K562 (cell line): ENCODE measurements around the gene LPAR3. TPM values are rescaled to one million over a fixed set of nuclear protein-coding genes. Genes with fewer than 3 reads are reported as not detected.

ENCODE experiments used
- BACH1 ChIP-seq: fragments of 200-800 bp; sonication (Bioruptor generic); IDR thresholded peaks from 2 replicates; pipeline ENCODE4 v1.6.1; 2016; ENCODE audit warnings: missing genetic modification characterization, missing compliant biosample characterization
- BCL6 ChIP-seq: fragments of 250-450 bp; sonication (Bioruptor Pico); IDR thresholded peaks from 2 replicates; pipeline ENCODE4 v1.4.0; 2020
- CC2D1A ChIP-seq: fragments of 450-650 bp; IDR thresholded peaks from 2 replicates; pipeline ENCODE4 v1.6.1; 2017; ENCODE audit warnings: mild to moderate bottlenecking
- ELF2 ChIP-seq: fragments of 250-450 bp; sonication (Bioruptor Pico); IDR thresholded peaks from 2 replicates; pipeline ENCODE4 v1.5.0; 2021; ENCODE audit warnings: mild to moderate bottlenecking
- ETV1 ChIP-seq: fragments of 450-650 bp; conservative IDR thresholded peaks from 2 replicates; pipeline ENCODE4 v1.6.1; 2016; ENCODE audit warnings: missing genetic modification characterization, control low read depth, low read depth, missing compliant biosample characterization
- GATA2 ChIP-seq: sonication (generic); formaldehyde crosslinking; IDR thresholded peaks from 2 replicates; pipeline ENCODE4 v1.4.0; 2020; ENCODE audit warnings: mild to moderate bottlenecking, missing genetic modification reagents
- HDAC6 ChIP-seq: IDR thresholded peaks from 2 replicates; pipeline ENCODE4 v1.6.1; 2012; ENCODE audit warnings: low read depth, mild to moderate bottlenecking, control low read depth, inconsistent platforms, low read length, moderate library complexity
- JUNB ChIP-seq: fragments of 450-650 bp; formaldehyde crosslinking; conservative IDR thresholded peaks from 2 replicates; pipeline ENCODE4 v1.4.0; 2020; ENCODE audit warnings: mild to moderate bottlenecking
- KDM1A ChIP-seq, 2 experiments: fragments of 450-650 bp; IDR thresholded peaks; 2 replicates each; pipeline ENCODE4 v1.6.1; 2016; ENCODE audit warnings: mild to moderate bottlenecking in 2 of 2
- MAZ ChIP-seq, 2 experiments: fragments of 450-650 bp in 1 of 2; sonication (generic) in 1 of 2; formaldehyde crosslinking; IDR thresholded peaks in 1 of 2; conservative IDR thresholded peaks in 1 of 2; 2 replicates each; pipeline versions ENCODE4 v1.4.0 to v1.5.0; 2020; ENCODE audit warnings: mild to moderate bottlenecking in 1 of 2, missing genetic modification reagents in 1 of 2
- MTA1 ChIP-seq: fragments of 450-650 bp; IDR thresholded peaks from 2 replicates; pipeline ENCODE4 v1.6.1; 2017; ENCODE audit warnings: borderline replicate concordance
- NCOR1 ChIP-seq: fragments of 450-650 bp; IDR thresholded peaks from 2 replicates; pipeline ENCODE4 v1.6.1; 2016; ENCODE audit warnings: mild to moderate bottlenecking, moderate library complexity
- NFATC3 ChIP-seq: fragments of 450-650 bp; IDR thresholded peaks from 2 replicates; pipeline ENCODE4 v1.6.1; 2017; ENCODE audit warnings: mild to moderate bottlenecking
- NONO ChIP-seq, 2 experiments: fragments of 200-400 bp in 1 of 2; fragments of 450-650 bp in 1 of 2; formaldehyde crosslinking in 1 of 2; IDR thresholded peaks; 2 replicates each; pipeline ENCODE4 v1.6.1; 2017; ENCODE audit warnings: low read depth in 2 of 2, mild to moderate bottlenecking in 2 of 2, moderate library complexity in 2 of 2, low read length in 1 of 2
- NR4A1 ChIP-seq, 2 experiments: fragments of 250-450 bp in 1 of 2; fragments of 450-650 bp in 1 of 2; sonication (Bioruptor Pico) in 1 of 2; IDR thresholded peaks; 2 replicates each; pipeline versions ENCODE4 v1.4.0 to v1.6.1; 2016 to 2020; ENCODE audit warnings: mild to moderate bottlenecking in 2 of 2, missing compliant biosample characterization in 1 of 2, missing genetic modification characterization in 1 of 2, moderate library complexity in 1 of 2
- PHF8 ChIP-seq: fragments of 200-600 bp; sonication (generic); IDR thresholded peaks from 2 replicates; pipeline ENCODE4 v1.6.1; 2012; ENCODE audit warnings: mixed run types, mild to moderate bottlenecking, inconsistent platforms, low read length, moderate library complexity, borderline replicate concordance
- RBM15 ChIP-seq: fragments of 200-400 bp; formaldehyde crosslinking; IDR thresholded peaks from 2 replicates; pipeline ENCODE4 v1.6.1; 2018; ENCODE audit warnings: mild to moderate bottlenecking, low read length, moderate library complexity; ENCODE audit not compliant: insufficient read depth
- RFX1 ChIP-seq: fragments of 450-650 bp; IDR thresholded peaks from 2 replicates; pipeline ENCODE4 v1.6.1; 2016; ENCODE audit warnings: mild to moderate bottlenecking, moderate library complexity
- RNF2 ChIP-seq: sonication (generic); IDR thresholded peaks from 2 replicates; pipeline ENCODE4 v1.6.1; 2016
- SMARCA5 ChIP-seq: fragments of 450-650 bp; IDR thresholded peaks from 2 replicates; pipeline ENCODE4 v1.6.1; 2016
- SMARCB1 ChIP-seq: IDR thresholded peaks from 2 replicates; pipeline ENCODE4 v1.6.1; 2011; ENCODE audit warnings: improper control_type of control experiment, low read depth; ENCODE audit not compliant: insufficient read length
- SUPT5H ChIP-seq: fragments of 450-650 bp; IDR thresholded peaks from 2 replicates; pipeline ENCODE4 v1.6.1; 2016
- TAF1 ChIP-seq: IDR thresholded peaks from 2 replicates; pipeline ENCODE4 v1.6.1; 2011; ENCODE audit warnings: mild to moderate bottlenecking, low read length, moderate library complexity; ENCODE audit not compliant: insufficient read depth, control insufficient read depth, severe bottlenecking; ENCODE audit errors: extremely low read depth
- TEAD1 ChIP-seq, 2 experiments: fragments of 450-650 bp in 1 of 2; sonication (generic) in 1 of 2; formaldehyde crosslinking; IDR thresholded peaks; 2 replicates each; pipeline versions ENCODE4 v1.4.0 to v1.8.0; 2020 to 2022; ENCODE audit warnings: mild to moderate bottlenecking in 2 of 2, missing genetic modification reagents in 1 of 2
- TEAD2 ChIP-seq: fragments of 450-650 bp; IDR thresholded peaks from 2 replicates; pipeline ENCODE4 v1.6.1; 2016; ENCODE audit warnings: missing genetic modification characterization, control low read depth, missing compliant biosample characterization
- ZFP1 ChIP-seq: fragments of 450-650 bp; formaldehyde crosslinking; IDR thresholded peaks from 2 replicates; pipeline ENCODE4 v1.4.0; 2020; ENCODE audit warnings: mild to moderate bottlenecking, mixed read lengths
- ZNF408 ChIP-seq: fragments of 250-450 bp; sonication (Bioruptor Pico); IDR thresholded peaks from 2 replicates; pipeline ENCODE4 v1.4.0; 2020; ENCODE audit warnings: low read depth, mild to moderate bottlenecking, moderate library complexity
- ZNF778 ChIP-seq: fragments of 450-650 bp; formaldehyde crosslinking; IDR thresholded peaks from 2 replicates; pipeline ENCODE4 v1.4.0; 2020; ENCODE audit warnings: mild to moderate bottlenecking, moderate library complexity
- polyA plus RNA-seq, 8 experiments: library from polyadenylated mRNA; depleted of rRNA in 4 of 8; stranded (reverse) in 5 of 8; unstranded in 3 of 8; fragments of >200 nt; fragmentation: Nextera tagmentation in 2 of 8; fragmentation: Illumina TruSeq in 1 of 8; extraction: Ambion mirVana in 2 of 8; extraction: Trizol in 1 of 8; gene quantifications; 2 replicates each; pipeline versions ENCODE4 v1.2.1 to v1.2.3, GENCODE V29; 2011 to 2014; ENCODE audit warnings: inconsistent platforms in 1 of 8, missing spikeins in 1 of 8
- total RNA-seq, 7 experiments: library from RNA; depleted of rRNA in 6 of 7; stranded (reverse); fragments of >200 nt in 6 of 7; fragmentation: Illumina TruSeq in 2 of 7; extraction: Trizol in 2 of 7; gene quantifications; 2 replicates each; pipeline versions ENCODE4 v1.2.1 to v1.2.3, GENCODE V29; 2011 to 2021; ENCODE audit warnings: low replicate concordance in 1 of 7
- TF ChIP-seq, protein P1 (sequence below): fragments of 200-800 bp; sonication (Bioruptor generic); IDR thresholded peaks from 2 replicates; pipeline ENCODE4 v1.6.1; 2017; ENCODE audit warnings: missing genetic modification characterization, missing compliant biosample characterization

Gene LPAR3
- total and polyA plus RNA-seq, 9 of the 15 experiments (the other 6 are each of a cell fraction or from before 2014, with no cell fraction given), result 0.11 TPM; not detected in 8

DNA sequence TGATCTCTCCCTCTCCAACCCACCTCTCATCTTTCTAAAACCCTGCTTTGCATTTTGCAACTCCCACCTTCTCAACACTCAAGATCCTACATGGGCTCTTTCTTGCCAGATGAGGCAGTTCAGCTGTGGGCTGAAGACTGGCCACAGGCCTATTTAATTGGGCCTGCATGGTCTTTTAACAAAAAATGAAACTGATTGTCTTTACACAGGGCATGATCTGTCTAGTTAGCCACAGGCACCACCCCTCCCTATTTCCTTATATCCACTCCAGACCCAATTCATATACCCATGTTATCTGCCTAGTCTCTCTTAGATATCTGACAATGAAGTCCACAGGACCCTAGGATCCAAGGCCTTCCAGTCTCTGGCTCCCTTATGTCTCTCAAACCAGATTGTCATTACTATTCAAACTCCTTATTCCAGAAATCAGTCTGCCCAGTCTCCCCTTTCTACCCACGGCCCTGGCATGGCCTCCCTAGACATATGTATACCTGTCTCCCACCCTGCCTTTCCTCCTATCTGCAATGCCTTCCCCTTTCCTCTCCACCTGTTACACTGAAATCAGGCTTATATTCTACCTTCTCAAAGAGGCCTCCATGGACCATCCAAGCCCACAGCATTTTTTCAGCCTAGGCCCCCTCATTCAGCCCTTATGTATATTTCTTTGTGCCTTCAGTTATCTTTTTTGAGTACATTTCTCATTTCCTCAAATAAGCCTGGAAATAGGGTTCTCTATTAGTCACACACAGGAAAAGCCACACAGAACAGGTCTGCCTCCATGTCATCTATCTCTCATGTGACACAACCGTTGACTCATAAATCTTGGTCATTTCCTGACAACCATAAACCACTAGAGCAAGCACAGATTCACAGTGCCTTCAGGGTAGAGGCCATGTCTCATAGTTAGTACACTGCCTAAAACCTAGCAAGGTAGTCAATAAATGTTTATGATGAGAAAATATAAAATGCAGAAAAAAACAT is 39.0 kb downstream of the LPAR3 start (continued):
- TF ChIP-seq ZNF778 (no peak), SMARCB1 (no peak), SMARCA5 (no peak), JUNB (CRISPR knock-in tag) (0 out of 2 replicates have a peak, but pooled peaks have one; percentile 29), ZFP1 (CRISPR knock-in tag) (no peak), NCOR1 (no peak), TAF1 (no peak), MTA1 (no peak), SUPT5H (no peak), KDM1A (IDR thresholded peaks at IDR 0.05) (peak; percentile 77 to 78), CC2D1A (no peak), NFATC3 (no peak), ETV1 (tag) (peak; percentile 80), MAZ (CRISPR knock-in tag; conservative IDR thresholded peaks at IDR 0.05 in 1 of 2, IDR thresholded peaks at IDR 0.05 in 1 of 2) (no peak), ELF2 (CRISPR knock-in tag) (no peak), RBM15 (no peak), TEAD1 (CRISPR knock-in tag; IDR thresholded peaks at IDR 0.05) (no peak), RNF2 (peak; percentile 63; the same call in 1 of the 2 replicates), HDAC6 (no peak), TEAD2 (tag) (no peak), NONO (IDR thresholded peaks at IDR 0.05; ENCODE audit: low read depth in 2 of 2, low read length in 1 of 2) (no peak), RFX1 (no peak), PHF8 (no peak), NR4A1 (CRISPR knock-in tag; IDR thresholded peaks at IDR 0.05) (no peak), NR4A1 (tag; IDR thresholded peaks at IDR 0.05) (no peak), BCL6 (CRISPR knock-in tag) (no peak), BACH1 (tag) (peak; percentile 73; the same call in 1 of the 2 replicates), ZNF408 (CRISPR knock-in tag) (no peak), GATA2 (CRISPR knock-in tag) (no peak)
- TF ChIP-seq, protein P1, sequence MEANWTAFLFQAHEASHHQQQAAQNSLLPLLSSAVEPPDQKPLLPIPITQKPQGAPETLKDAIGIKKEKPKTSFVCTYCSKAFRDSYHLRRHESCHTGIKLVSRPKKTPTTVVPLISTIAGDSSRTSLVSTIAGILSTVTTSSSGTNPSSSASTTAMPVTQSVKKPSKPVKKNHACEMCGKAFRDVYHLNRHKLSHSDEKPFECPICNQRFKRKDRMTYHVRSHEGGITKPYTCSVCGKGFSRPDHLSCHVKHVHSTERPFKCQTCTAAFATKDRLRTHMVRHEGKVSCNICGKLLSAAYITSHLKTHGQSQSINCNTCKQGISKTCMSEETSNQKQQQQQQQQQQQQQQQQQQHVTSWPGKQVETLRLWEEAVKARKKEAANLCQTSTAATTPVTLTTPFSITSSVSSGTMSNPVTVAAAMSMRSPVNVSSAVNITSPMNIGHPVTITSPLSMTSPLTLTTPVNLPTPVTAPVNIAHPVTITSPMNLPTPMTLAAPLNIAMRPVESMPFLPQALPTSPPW (CRISPR knock-in tag), result 0 out of 2 replicates have a peak, but pooled peaks have one; percentile 22
